Activated CD8-positive, alpha-beta memory T cell treated with anti-CD3 and anti-CD28 coated beads, Interleukin-2, amount 10 ng/mL, durations not matched to agents 7 days and 5 days (primary cell): ENCODE results near the gene ZNF521. TPM values are rescaled to one million over a fixed set of nuclear protein-coding genes. Genes with fewer than 3 reads are reported as not detected.
"Not testable (repeated sequence)": the region's sequence is repeated elsewhere in the genome, so short reads cannot be mapped to it uniquely, and the experiment has no call there.

Source experiments
- ATAC-seq: fragments of 150-1000 bp; cut with Tn5 transposase; one replicate; pipeline ENCODE4 v1.10.0; 2021; ENCODE audit warnings: moderate library complexity
- CTCF ChIA-PET: fragments of 350-600 bp; sonication (Branson Sonifier 250); formaldehyde crosslinking; loops from one replicate; lab custom pipeline; 2021; ENCODE audit warnings: antibody characterized with exemption; lab: Charles Lee
- DNase-seq: peaks from one replicate; pipeline ENCODE4 v3.0.0-alpha.2; 2020
- H3K27ac Mint-ChIP-seq: one replicate; pipeline ENCODE4 v1.8.0; 2021; ENCODE audit warnings: mild to moderate bottlenecking, mixed read lengths
- H3K27me3 Mint-ChIP-seq: one replicate; pipeline ENCODE4 v1.8.0; 2021; ENCODE audit warnings: mixed read lengths
- H3K36me3 Mint-ChIP-seq: one replicate; pipeline ENCODE4 v1.8.0; 2021; ENCODE audit warnings: mild to moderate bottlenecking, mixed read lengths
- H3K4me1 Mint-ChIP-seq: one replicate; pipeline ENCODE4 v1.8.0; 2021; ENCODE audit warnings: mixed read lengths
- H3K4me3 Mint-ChIP-seq: one replicate; pipeline ENCODE4 v1.8.0; 2021; ENCODE audit warnings: mild to moderate bottlenecking, moderate library complexity, mixed read lengths
- H3K9me3 Mint-ChIP-seq: one replicate; pipeline ENCODE4 v1.8.0; 2022; ENCODE audit warnings: low read depth, mixed read lengths
- total RNA-seq, 2 experiments: library from RNA; stranded (reverse); gene quantifications; one replicate each; pipeline ENCODE4 v1.2.3, GENCODE V29; 2021

The ZNF521 gene
- total RNA-seq, 2 experiments from 2014 or later, result not detected

GRCh38 chr18:25055076-25055475 is 296.9 kb downstream of the ZNF521 start:
- ATAC-seq, result no peak
- Mint-ChIP-seq H3K4me1 (no peaks in the 10 kb centered on the region), H3K9me3 (peaks cover 4% of the 10 kb centered on the region), H3K4me3 (no peak overlapping the region), H3K27ac (no peak overlapping the region), H3K36me3 (no peaks in the 10 kb centered on the region), H3K27me3 (no peaks in the 10 kb centered on the region)
- no peak for DNase-seq
- CTCF ChIA-PET, result no interaction called here

DNA sequence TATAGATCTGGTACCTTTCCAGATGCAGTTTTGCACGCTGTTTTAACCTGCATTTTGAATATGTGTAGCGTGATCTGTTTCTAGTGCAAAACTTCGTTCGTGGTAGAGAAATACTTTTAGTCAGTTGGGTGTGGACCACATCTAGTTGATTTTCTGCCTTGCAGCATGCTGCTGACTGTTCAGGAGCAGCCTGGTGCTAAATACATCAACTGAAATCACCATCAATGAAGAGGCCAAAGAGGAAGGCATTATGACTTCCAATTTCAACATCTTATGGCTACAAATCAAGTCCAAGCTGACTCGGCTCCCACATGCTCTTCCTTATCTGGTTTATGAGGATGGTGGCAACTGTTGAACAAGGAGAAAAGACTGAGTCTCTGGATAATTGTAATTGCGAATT is 298.5 kb downstream of the ZNF521 start:
- DNase-seq (no peak), ATAC-seq (no peak)
- Mint-ChIP-seq H3K4me1 (no peaks in the 10 kb centered on the region), H3K36me3 (no peaks in the 10 kb centered on the region), H3K4me3 (no peak overlapping the region), H3K27me3 (no peaks in the 10 kb centered on the region), H3K27ac (no peak overlapping the region), H3K9me3 (peaks cover 4% of the 10 kb centered on the region)
- CTCF ChIA-PET, result interaction anchor here (1.1 kb wide), 1 partner anchor 18 kb away, joined by 3 read pairs; no protein-coding TSS in a partner anchor

GRCh38 chr18:25052511-25052921 is 299.4 kb downstream of the ZNF521 start:
- H3K9me3 Mint-ChIP-seq, result peaks cover 4% of the 10 kb centered on the region
- no peak overlapping the region for H3K27ac Mint-ChIP-seq
- no peak for ATAC-seq
- DNase-seq, result no peak
- H3K4me1 Mint-ChIP-seq, result no peaks in the 10 kb centered on the region
- no peaks in the 10 kb centered on the region for H3K36me3 Mint-ChIP-seq
- H3K4me3 Mint-ChIP-seq, result no peak overlapping the region
- CTCF ChIA-PET, result interaction anchor here (0.7 to 1.1 kb wide), 2 partner anchors 19 to 22 kb away, joined by 3 to 4 read pairs; no protein-coding TSS in a partner anchor
- H3K27me3 Mint-ChIP-seq, result no peaks in the 10 kb centered on the region

- Mint-ChIP-seq H3K36me3 (no peaks in the 10 kb centered on the region), H3K9me3 (peaks cover 4% of the 10 kb centered on the region), H3K4me3 (no peak overlapping the region), H3K27me3 (no peaks in the 10 kb centered on the region), H3K27ac (no peak overlapping the region), H3K4me1 (no peaks in the 10 kb centered on the region)
- no peak for ATAC-seq
- no peak for DNase-seq
- CTCF ChIA-PET, result no interaction called here
Observed at GRCh38 chr18:25050605-25051004, 301.4 kb downstream of the ZNF521 start.

- Mint-ChIP-seq H3K27ac (no peak overlapping the region), H3K4me1 (no peaks in the 10 kb centered on the region), H3K27me3 (no peaks in the 10 kb centered on the region), H3K4me3 (no peak overlapping the region), H3K36me3 (no peaks in the 10 kb centered on the region), H3K9me3 (peaks cover 4% of the 10 kb centered on the region)
- DNase-seq, result no peak
- no peak for ATAC-seq
- CTCF ChIA-PET, result no interaction called here
Observed at GRCh38 chr18:25047983-25048382, 304.0 kb downstream of the ZNF521 start.

GRCh38 chr18:25047421-25047820 is 304.5 kb downstream of the ZNF521 start:
- H3K4me1 Mint-ChIP-seq, result no peaks in the 10 kb centered on the region
- no peak overlapping the region for H3K4me3 Mint-ChIP-seq
- H3K27me3 Mint-ChIP-seq, result no peaks in the 10 kb centered on the region
- DNase-seq (no peak), ATAC-seq (no peak)
- no peaks in the 10 kb centered on the region for H3K36me3 Mint-ChIP-seq
- CTCF ChIA-PET, result no interaction called here
- H3K9me3 Mint-ChIP-seq, result peaks cover 4% of the 10 kb centered on the region
- H3K27ac Mint-ChIP-seq, result no peak overlapping the region

DNA sequence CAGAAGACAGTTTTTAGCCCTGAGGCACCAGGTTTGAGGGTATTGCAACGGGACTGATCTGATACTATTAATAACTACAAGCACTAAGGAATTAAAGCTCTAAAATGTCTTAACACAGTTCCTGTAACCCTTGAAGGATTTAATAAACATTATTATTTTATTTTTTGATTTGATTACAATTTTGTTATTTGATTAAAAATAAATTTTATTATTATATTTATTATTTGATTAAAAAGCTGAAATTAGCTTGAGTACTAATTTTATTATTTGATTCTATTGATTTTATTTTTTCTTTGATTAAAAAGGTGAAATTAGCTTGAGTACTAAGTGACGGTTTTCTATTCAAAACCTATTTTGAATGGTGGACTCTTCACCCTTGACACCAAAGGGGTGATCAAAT is 307.3 kb downstream of the ZNF521 start:
- H3K9me3 Mint-ChIP-seq, result peaks cover 3% of the 10 kb centered on the region
- no peak for ATAC-seq
- H3K4me1 Mint-ChIP-seq, result no peaks in the 10 kb centered on the region
- CTCF ChIA-PET, result interaction anchor here (0.8 kb wide), 1 partner anchor 14 kb away, joined by 3 read pairs; no protein-coding TSS in a partner anchor
- H3K36me3 Mint-ChIP-seq, result no peaks in the 10 kb centered on the region
- H3K27me3 Mint-ChIP-seq, result no peaks in the 10 kb centered on the region
- DNase-seq, result no peak
- no peak overlapping the region for H3K27ac Mint-ChIP-seq
- no peak overlapping the region for H3K4me3 Mint-ChIP-seq

DNA sequence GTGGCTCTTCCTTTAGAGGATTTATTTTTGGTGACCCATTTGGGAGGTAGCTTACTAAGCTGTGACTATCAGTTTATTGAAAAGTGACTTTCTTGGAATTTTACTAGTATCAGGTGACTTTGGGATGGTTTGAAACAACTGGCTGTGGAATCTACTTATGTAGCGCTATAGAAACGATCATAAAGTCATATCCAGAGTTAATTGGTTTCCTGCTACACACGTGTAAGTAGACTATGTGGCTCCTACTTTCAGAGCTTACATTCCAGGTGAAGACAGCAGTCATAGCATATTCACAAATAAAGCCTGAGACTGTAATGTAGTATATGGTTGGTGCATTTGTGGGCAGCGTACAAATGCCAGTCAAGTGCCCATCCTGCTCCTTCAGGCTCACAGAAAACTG is 308.9 kb downstream of the ZNF521 start:
- peaks cover 3% of the 10 kb centered on the region for H3K9me3 Mint-ChIP-seq
- no peak for ATAC-seq
- CTCF ChIA-PET, result no interaction called here

DNA sequence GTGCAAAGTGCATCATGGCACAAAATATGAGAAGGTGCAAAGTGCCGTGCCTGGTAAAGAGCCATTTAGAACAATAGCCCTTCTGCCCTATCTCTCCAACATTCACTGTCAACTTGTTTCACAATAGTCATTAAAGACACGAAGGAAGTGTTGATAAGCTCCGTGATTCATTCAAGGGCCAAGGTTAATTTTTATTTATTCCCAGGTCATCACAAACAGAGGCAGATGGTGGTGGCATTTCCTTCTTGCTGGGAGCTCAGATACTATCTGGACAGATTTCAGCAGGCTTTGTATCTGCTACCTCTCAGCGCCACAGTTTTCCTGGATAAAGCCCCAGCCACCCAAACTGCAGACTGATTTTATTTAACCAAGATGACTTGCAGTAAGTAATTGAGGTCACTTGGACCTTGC is 309.3 kb downstream of the ZNF521 start:
- CTCF ChIA-PET, result no interaction called here
- no peaks in the 10 kb centered on the region for H3K4me1 Mint-ChIP-seq
- DNase-seq (no peak), ATAC-seq (no peak)
- H3K36me3 Mint-ChIP-seq, result no peaks in the 10 kb centered on the region
- H3K27me3 Mint-ChIP-seq, result no peaks in the 10 kb centered on the region
- H3K27ac Mint-ChIP-seq, result no peak overlapping the region
- H3K4me3 Mint-ChIP-seq, result no peak overlapping the region
- H3K9me3 Mint-ChIP-seq, result peaks cover 3% of the 10 kb centered on the region

More for the DNA sequence above, 308.9 kb downstream of the ZNF521 start:
- Mint-ChIP-seq H3K27me3 (no peaks in the 10 kb centered on the region), H3K4me3 (no peak overlapping the region), H3K36me3 (no peaks in the 10 kb centered on the region), H3K27ac (no peak overlapping the region), H3K4me1 (no peaks in the 10 kb centered on the region)
- DNase-seq, result no peak

GRCh38 chr18:25039781-25040180 is 312.2 kb downstream of the ZNF521 start:
- H3K36me3 Mint-ChIP-seq, result no peaks in the 10 kb centered on the region
- no peaks in the 10 kb centered on the region for H3K4me1 Mint-ChIP-seq
- no peaks in the 10 kb centered on the region for H3K27me3 Mint-ChIP-seq
- no peak for DNase-seq
- CTCF ChIA-PET, result no interaction called here
- H3K9me3 Mint-ChIP-seq, result peaks cover 3% of the 10 kb centered on the region
- H3K27ac Mint-ChIP-seq, result no peak overlapping the region
- H3K4me3 Mint-ChIP-seq, result no peak overlapping the region
- no peak for ATAC-seq

DNA sequence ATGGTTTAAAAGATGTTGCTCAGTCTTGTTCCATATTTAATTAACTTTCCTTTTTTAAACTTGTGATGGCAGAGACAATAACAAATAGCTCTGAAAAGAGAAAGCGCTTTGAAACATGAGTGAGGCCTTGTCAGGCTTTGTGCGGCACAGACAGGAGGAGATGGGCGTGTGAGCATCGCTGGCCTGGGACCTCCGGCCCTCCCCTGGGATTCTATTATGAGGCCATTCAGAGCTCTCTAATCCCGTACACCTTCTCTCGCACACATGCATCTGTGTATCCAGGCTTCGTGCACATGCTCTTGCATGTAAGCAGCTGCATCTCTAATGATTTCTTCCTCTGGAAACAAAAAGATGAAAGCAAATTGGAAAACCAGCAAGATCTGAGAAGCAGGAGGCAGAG is 313.7 kb downstream of the ZNF521 start:
- CTCF ChIA-PET, result no interaction called here
- Mint-ChIP-seq H3K27me3 (no peaks in the 10 kb centered on the region), H3K27ac (no peak overlapping the region), H3K4me3 (no peak overlapping the region), H3K9me3 (peaks cover 3% of the 10 kb centered on the region), H3K36me3 (no peaks in the 10 kb centered on the region), H3K4me1 (no peaks in the 10 kb centered on the region)
- DNase-seq, result no peak
- ATAC-seq, result no peak

- Mint-ChIP-seq H3K36me3 (no peaks in the 10 kb centered on the region), H3K27me3 (no peaks in the 10 kb centered on the region), H3K4me1 (no peaks in the 10 kb centered on the region), H3K9me3 (peaks cover 4% of the 10 kb centered on the region), H3K27ac (no peak overlapping the region), H3K4me3 (no peak overlapping the region)
- DNase-seq (no peak), ATAC-seq (no peak)
- CTCF ChIA-PET, result no interaction called here
Observed at GRCh38 chr18:25033747-25034471, 318.1 kb downstream of the ZNF521 start.

DNA sequence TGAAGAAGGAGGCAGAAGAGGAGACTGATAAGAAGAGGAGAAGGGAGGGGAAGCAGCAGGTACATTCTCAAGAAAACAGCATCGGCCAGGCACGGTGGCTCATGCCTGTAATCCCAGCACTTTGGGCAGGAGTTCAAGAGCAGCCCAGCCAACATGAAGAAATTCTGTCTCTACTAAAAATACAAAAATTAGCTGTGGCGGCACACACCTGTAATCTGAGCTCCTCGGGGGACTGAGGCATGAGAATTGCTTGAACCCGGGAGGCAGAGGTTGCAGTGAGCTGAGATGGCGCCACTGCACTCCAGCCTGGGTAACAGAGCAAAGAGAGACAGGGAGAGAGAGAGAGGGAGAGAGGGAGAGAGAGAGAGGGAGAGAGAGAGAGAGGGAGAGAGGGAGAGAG is 318.8 kb downstream of the ZNF521 start:
- H3K27ac Mint-ChIP-seq, CTCF ChIA-PET, H3K9me3 Mint-ChIP-seq, H3K4me3 Mint-ChIP-seq, ATAC-seq, DNase-seq, H3K4me1 Mint-ChIP-seq, H3K36me3 Mint-ChIP-seq, H3K27me3 Mint-ChIP-seq: not testable (repeated sequence)

GRCh38 chr18:25029802-25030201 is 322.2 kb downstream of the ZNF521 start:
- Mint-ChIP-seq H3K4me3 (no peak overlapping the region), H3K27ac (no peak overlapping the region), H3K27me3 (no peaks in the 10 kb centered on the region), H3K9me3 (peaks cover 4% of the 10 kb centered on the region), H3K36me3 (no peaks in the 10 kb centered on the region), H3K4me1 (no peaks in the 10 kb centered on the region)
- CTCF ChIA-PET, result no interaction called here
- DNase-seq (no peak), ATAC-seq (no peak)
